Heart right ventricle (tissue), 16 donors: ENCODE data around the gene ALLC. TPM values are rescaled to one million over a fixed set of nuclear protein-coding genes. Genes with fewer than 3 reads are reported as not detected.

Experiments
- ATAC-seq, 8 donors: fragments of 200-7000 bp; cut with Tn5 transposase; one replicate each; pipeline ENCODE4 v1.9.1; 2020; ENCODE audit warnings: mild to moderate bottlenecking in 8 of 8, moderate library complexity in 8 of 8, moderate number of reproducible peaks in 1 of 8
- DNase-seq, 2 donors: peaks; one replicate each; pipeline ENCODE4 v3.0.0-alpha.2; 2020
- H3K27ac ChIP-seq, 10 donors: fragments of 200-600 bp; sonication (generic) in 2 of 10; one replicate each; pipeline versions ENCODE4 v1.5.0 to v1.8.0; 2020 to 2022; ENCODE audit warnings: mild to moderate bottlenecking in 3 of 10
- H3K27me3 ChIP-seq, 7 donors: fragments of 200-600 bp; one replicate each; pipeline ENCODE4 v1.8.0; 2021 to 2022; ENCODE audit warnings: mild to moderate bottlenecking in 2 of 7
- H3K36me3 ChIP-seq, 9 donors: fragments of 200-600 bp; sonication (generic) in 1 of 9; one replicate each; pipeline versions ENCODE4 v1.5.0 to v1.8.0; 2020 to 2022; ENCODE audit warnings: mild to moderate bottlenecking in 2 of 9
- H3K4me1 ChIP-seq, 9 donors: fragments of 200-600 bp; sonication (generic) in 1 of 9; one replicate each; pipeline versions ENCODE4 v1.5.0 to v1.8.0; 2020 to 2022; ENCODE audit warnings: mild to moderate bottlenecking in 4 of 9
- H3K4me3 ChIP-seq, 10 donors: fragments of 200-600 bp; sonication (generic) in 2 of 10; one replicate each; pipeline versions ENCODE4 v1.5.0 to v1.8.0; 2020 to 2022; ENCODE audit warnings: mild to moderate bottlenecking in 7 of 10, moderate library complexity in 2 of 10
- H3K9me3 ChIP-seq, 11 donors: fragments of 200-600 bp in 10 of 11; sonication (generic) in 2 of 11; one replicate each; pipeline versions ENCODE4 v1.5.0 to v1.8.0; 2013 to 2022; ENCODE audit warnings: mild to moderate bottlenecking in 2 of 11, control low read depth in 1 of 11, moderate library complexity in 1 of 11
- WGBS, 2 donors: extraction: QIAGEN DNeasy Blood & Tissue Kit; methylation state at CpG; one replicate each; pipeline ENCODE4 v1.1.7; 2013; ENCODE audit warnings: inconsistent platforms in 1 of 2; 5-methylcytosine and 5-hydroxymethylcytosine counted together
- intact Hi-C, 10 donors: fragments of 100-400 bp; cut with DNase I; formaldehyde crosslinking; loops; one replicate each; pipeline versions ENCODE4 v1.11.1 to v1.14.2; 2022
- polyA plus RNA-seq, 2 donors: library from polyadenylated mRNA; stranded (reverse); fragments of 200-250 nt; gene quantifications; one replicate each; pipeline ENCODE4 v1.2.3, GENCODE V29; 2013
- total RNA-seq, 10 donors: library from RNA; stranded (reverse); fragmentation: NEBNext Ultra II Directional in 3 of 10; extraction: Animal tissue kit (Norgen Biotek cat#: 25700) in 3 of 10; gene quantifications; one replicate each; pipeline versions ENCODE4 v1.2.1 to v1.2.4, GENCODE V29; 2021 to 2023
- TF ChIP-seq, protein P1 (sequence below), 9 donors: fragments of 200-600 bp; sonication (generic) in 2 of 9; IDR thresholded peaks; one replicate each; pipeline versions ENCODE4 v1.5.0 to v1.8.0; 2021 to 2022; ENCODE audit warnings: antibody characterized with exemption in 9 of 9, mild to moderate bottlenecking in 5 of 9, moderate library complexity in 1 of 9
- donor health status: Arrhythmogenic right ventricular cardiomyopathy.
- donor health status: ischemic (EF 13 %, LVEDD 7.1; RV severe dilation, severe dysfunction).
- donor health status: healthy with polysubstance abuse.
- donor health status: DM: no; HTN: yes; CAD: no.
- donor health status: DM: no; HTN: no; CAD: no.
- donor health status: ischemic (EF 25% LVEDD 6.9; RV normal size, moderate dysfunction).
- donor health status: ischemic (EF 25% LVEDD 5.7; RV mildly dilated, moderate dysfunction).
- donor health status: healthy.
- donor health status: DM: yes; HTN: yes; CAD: no.
- donor health status: Ischemic cardiomyopathy.
- donor health status: ischemic (EF 35%, LVEDD 5.7; RV mildly dilated, moderate dysfunction).
- donor health status: nonischemic (EF 11% LVEDD 7.7; RV severe dilation, severe dysfunction).
- donor health status: DM: yes; HTN: yes; CAD: no.
- donor health status: PGD.
- donor health status: ischemic (EF 29% LVEDD 5.4; RV normal size, mild dysfunction).
- donor health status: nonischemic (EF 23%, LVEDD 6.1; RV moderate dilation, normal function).

ALLC gene
- total and polyA plus RNA-seq, 12 donors: 0.59 TPM; not detected in 11

DNA sequence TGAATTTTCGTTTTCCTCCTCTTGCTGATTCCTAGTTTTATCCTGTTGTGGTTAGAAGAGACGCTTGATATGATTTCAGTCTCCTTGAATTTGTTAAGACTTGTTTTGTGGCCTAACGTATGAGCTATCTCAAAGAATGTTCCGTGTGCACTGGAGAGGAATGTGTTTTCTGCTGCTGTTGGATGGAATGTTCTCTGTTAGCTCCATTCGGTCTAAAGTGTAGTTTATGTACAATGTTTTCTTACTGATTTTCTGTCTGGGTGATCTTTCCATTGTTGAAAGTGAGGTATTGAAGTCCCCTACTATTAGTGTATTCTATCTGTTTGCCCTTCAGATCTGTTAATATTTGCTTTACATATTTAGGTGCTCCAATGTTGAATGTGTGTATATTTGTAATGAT, 37.2 kb upstream of the ALLC start:
- 73 to 82% methylated on average over 5 of the region's 5 CpGs for WGBS, 2 donors
- DNase-seq (no peak), ATAC-seq (no peak)
- Histone ChIP-seq H3K4me1 (peaks cover 0 to 3% (median 1%) of the 10 kb centered on the region in 9 donors), H3K27ac (no peak overlapping the region), H3K36me3 (no peaks in the 10 kb centered on the region), H3K4me3 (no peak overlapping the region), H3K27me3 (no peaks in the 10 kb centered on the region), H3K9me3 (peaks cover 0 to 15% (median 2%) of the 10 kb centered on the region in 11 donors)
- intact Hi-C loops: no loop called here
- TF ChIP-seq, protein P1, sequence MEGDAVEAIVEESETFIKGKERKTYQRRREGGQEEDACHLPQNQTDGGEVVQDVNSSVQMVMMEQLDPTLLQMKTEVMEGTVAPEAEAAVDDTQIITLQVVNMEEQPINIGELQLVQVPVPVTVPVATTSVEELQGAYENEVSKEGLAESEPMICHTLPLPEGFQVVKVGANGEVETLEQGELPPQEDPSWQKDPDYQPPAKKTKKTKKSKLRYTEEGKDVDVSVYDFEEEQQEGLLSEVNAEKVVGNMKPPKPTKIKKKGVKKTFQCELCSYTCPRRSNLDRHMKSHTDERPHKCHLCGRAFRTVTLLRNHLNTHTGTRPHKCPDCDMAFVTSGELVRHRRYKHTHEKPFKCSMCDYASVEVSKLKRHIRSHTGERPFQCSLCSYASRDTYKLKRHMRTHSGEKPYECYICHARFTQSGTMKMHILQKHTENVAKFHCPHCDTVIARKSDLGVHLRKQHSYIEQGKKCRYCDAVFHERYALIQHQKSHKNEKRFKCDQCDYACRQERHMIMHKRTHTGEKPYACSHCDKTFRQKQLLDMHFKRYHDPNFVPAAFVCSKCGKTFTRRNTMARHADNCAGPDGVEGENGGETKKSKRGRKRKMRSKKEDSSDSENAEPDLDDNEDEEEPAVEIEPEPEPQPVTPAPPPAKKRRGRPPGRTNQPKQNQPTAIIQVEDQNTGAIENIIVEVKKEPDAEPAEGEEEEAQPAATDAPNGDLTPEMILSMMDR (IDR thresholded peaks at IDR 0.05): no peak

DNA sequence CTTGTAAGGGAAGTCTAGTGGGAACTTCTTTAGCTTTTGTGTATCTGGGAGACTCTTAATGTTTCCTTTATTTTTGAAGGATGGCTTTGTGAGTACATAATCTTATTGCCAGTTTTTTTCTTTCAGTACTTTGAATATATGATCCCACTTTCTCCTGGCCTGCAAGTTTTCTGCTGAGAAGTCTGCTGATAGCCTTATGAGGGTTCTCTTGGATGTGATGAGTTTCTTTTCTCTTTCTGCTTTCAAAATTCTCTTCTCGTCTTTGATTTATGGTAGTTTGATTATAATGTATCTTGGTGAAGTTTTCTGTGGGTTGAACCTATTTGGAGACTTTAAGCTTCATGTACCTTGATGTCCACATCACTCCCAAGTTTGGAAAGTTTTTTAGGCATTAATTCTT, 35.0 kb upstream of the ALLC start:
- Histone ChIP-seq H3K4me3 (no peak overlapping the region), H3K4me1 (peaks cover 0 to 14% (median 12%) of the 10 kb centered on the region in 9 donors), H3K36me3 (no peaks in the 10 kb centered on the region), H3K27ac (no peak overlapping the region), H3K9me3 (peaks cover 0 to 15% (median 2%) of the 10 kb centered on the region in 11 donors), H3K27me3 (no peaks in the 10 kb centered on the region)
- 92 to 96% methylated on average over 1 of the region's 1 CpG for WGBS, 2 donors
- ATAC-seq (no peak), DNase-seq (no peak)
- TF ChIP-seq, protein P1 (IDR thresholded peaks at IDR 0.05): no peak
- intact Hi-C loops: no loop called here

DNA sequence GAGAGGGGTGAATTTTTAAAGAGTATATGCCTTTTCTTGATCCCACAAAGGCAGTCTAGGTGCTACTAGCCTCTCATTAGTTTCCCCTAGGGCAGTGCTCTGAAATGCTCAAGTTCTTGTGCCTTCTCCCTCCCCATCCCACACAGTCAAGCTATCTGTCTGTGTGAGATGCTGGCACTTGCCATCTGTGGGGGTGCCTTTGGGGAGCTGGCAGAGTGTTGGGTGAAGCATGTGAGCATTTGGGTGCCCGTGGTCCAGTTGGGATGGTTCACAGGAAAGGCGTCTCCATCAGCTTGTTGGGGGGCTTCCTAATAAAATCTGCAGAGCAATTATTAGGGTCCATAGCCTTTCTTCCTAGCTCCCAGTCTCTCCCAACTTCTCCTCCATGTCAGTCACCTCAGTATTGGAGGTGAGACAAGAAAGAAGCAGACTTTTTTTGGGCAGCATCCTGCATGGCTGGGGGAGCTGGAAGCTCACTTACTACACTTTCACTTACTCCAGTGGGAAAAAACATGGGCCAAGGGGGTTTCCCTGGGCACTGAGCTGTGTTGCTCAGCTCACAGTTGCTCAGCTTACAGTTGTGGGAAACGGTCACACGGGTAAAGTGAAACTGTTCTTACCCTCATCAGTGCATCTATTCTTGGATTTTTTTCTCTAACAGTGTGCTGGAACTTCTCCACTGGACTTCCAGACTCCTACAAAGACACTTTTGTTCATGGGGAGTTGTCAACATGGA, 33.8 kb upstream of the ALLC start:
- H3K27ac ChIP-seq: no peak overlapping the region
- H3K4me1 ChIP-seq: peaks cover 2 to 25% (median 12%) of the 10 kb centered on the region in 9 donors
- H3K9me3 ChIP-seq: peaks cover 0 to 15% (median 2%) of the 10 kb centered on the region in 11 donors
- H3K36me3 ChIP-seq: no peaks in the 10 kb centered on the region
- 79 to 92% methylated on average over 4 of the region's 4 CpGs for WGBS, 2 donors
- TF ChIP-seq, protein P1 (IDR thresholded peaks at IDR 0.05): no peak
- intact Hi-C loops: no loop called here
- H3K27me3 ChIP-seq: no peaks in the 10 kb centered on the region
- peak in 1 of 2 donors; percentile 1 for DNase-seq
- no peak for ATAC-seq
- no peak overlapping the region for H3K4me3 ChIP-seq

DNA sequence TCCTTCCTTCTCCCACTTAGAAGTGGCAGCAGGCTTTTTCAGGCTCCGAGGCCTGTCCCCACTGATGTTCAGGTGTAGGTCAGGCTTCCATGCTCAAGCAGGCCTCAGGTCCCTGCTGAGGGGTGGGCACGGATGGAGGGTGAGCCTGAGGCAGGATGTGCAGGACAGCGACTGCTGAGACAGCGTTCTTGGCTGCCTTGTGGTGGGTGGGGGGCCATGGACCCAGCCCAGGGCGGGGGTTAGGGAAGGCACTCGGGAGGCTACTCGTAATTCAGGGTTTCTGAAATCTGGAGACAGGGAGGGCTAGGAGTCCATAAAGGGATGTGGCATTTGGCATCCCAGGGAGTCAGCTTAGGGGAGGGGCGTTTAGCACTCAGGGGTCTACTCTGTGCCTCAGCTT, 32.8 kb upstream of the ALLC start:
- TF ChIP-seq, protein P1 (IDR thresholded peaks at IDR 0.05): no peak
- intact Hi-C loops: loop anchor here in 3 of 10 donors (5.0 kb wide), 2 partner anchors 33 to 38 kb away; no protein-coding TSS in a partner anchor

More for the DNA sequence above, 32.8 kb upstream of the ALLC start:
- WGBS, 2 donors: 93 to 97% methylated on average over 8 of the region's 8 CpGs
- Histone ChIP-seq H3K9me3 (peaks cover 0 to 15% (median 2%) of the 10 kb centered on the region in 11 donors), H3K27ac (no peak overlapping the region), H3K4me1 (peaks cover 2 to 27% (median 12%) of the 10 kb centered on the region in 9 donors), H3K4me3 (no peak overlapping the region), H3K27me3 (no peaks in the 10 kb centered on the region), H3K36me3 (no peaks in the 10 kb centered on the region)
- DNase-seq: peak in 1 of 2 donors; percentile 1
- ATAC-seq: no peak
